Smooth muscle cell of the pulmonary artery (primary cell): ENCODE data around the gene NDUFB2. TPM values are rescaled to one million over a fixed set of nuclear protein-coding genes. Genes with fewer than 3 reads are reported as not detected.

Source experiments
- total RNA-seq: library from RNA; depleted of rRNA; stranded (reverse); fragments of >200 nt; gene quantifications from 2 replicates; pipeline ENCODE4 v1.2.3, GENCODE V29; 2014

Gene NDUFB2
- 38.3 and 64.3 TPM in 2 replicates for total RNA-seq

DNA sequence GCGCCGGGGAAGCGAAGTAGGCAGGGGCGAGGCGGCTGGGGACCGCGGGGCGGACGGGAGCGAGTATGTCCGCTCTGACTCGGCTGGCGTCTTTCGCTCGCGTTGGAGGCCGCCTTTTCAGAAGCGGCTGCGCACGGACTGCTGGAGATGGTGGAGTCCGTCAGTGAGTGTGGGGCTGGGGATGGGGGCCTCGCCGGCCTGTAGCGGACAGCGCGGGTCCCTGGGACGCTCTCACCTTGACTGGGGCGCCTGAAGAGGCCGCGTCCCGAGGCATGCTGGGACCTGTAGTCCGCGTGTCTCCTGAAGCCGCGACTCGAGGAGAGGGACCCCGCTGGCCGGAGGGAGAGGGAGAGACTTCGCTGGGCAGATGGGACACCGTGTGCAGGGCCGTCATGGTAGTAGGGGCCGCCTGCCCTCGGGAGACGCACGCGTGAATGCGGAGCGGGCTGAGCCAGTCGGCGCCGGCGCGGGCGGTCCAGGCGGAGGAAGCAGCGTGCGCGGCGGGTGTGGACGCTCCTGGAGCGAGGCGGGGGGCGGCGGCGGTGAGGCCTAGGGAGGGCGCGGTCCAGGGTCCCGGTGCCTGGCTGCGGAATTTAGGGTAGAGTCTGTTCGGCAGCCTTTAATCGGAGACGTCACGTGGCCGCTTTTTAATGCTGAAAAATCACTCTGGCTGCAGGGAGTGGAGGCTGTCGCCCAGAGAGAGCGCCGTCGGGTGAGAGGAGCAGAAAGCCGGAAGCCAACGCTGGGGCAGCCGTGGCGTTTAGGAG, at the start of gene NDUFB2:
TSS of gene NDUFB2 (plus strand) at position 29 of the 767 bp plus-strand sequence. CDS start at position 66, 37 bp downstream.

DNA sequence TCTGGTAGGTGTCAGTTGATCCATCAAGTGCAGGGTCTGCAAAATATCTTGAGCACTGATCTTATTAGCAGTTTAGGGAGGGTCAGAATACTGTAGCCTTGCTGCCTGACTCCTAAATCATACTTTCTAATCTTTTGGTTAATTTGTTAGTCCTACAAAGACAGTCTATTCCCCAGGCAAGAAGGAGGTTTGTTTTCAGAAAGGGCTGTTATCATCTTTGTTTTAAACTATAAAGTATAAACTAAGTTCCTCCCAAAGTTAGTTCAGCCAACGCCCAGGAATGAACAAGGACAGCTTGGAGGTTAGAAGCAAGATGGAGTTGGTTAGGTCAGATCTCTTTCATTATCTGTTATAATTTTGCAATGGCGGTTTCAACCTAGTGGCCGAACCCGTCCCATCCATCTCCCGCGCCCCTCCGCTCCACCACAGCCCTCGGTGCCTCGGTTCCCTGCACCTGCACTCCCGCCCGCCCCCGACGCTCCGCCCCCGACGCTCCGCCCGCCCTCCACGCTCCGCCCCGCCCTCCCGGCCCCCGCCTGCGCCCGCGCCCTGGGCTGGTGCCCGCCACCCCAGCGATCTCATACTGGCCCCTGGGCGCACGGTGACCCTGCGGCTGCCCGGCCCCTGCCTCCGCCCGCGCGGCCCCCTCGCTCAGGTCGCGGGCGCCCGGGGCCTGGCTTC, 24.0 kb upstream of the NDUFB2 start, which contains the start of gene ADCK2:
TSS of gene ADCK2 (plus strand) at position 564 of the 681 bp plus-strand sequence. CDS start 386 bp downstream, outside the sequence.

Other genes starting within 250 kb of the NDUFB2 start
- 67.1 and 76.5 TPM in 2 replicates for gene MKRN1, start 217.2 kb upstream of the NDUFB2 start, total RNA-seq
- gene DENND2A, start 55.9 kb upstream of the NDUFB2 start, total RNA-seq, result 4.8 and 7.9 TPM in 2 replicates
- gene ADCK2, start 23.8 kb upstream of the NDUFB2 start, total RNA-seq, result 24.4 and 25.5 TPM in 2 replicates
- gene BRAF, start 228.2 kb downstream of the NDUFB2 start, total RNA-seq, result 24.8 and 24.9 TPM in 2 replicates